Loucy (cell line): ENCODE results near the gene LIPC.

Source experiments
- EZH2phosphoT487 ChIP-seq: fragments of 200-600 bp; IDR thresholded peaks from 2 replicates; pipeline ENCODE4 v1.6.1; 2018; ENCODE audit warnings: antibody characterized with exemption, mild to moderate bottlenecking, moderate library complexity, borderline replicate concordance
- TF ChIP-seq, protein P1 (sequence below): fragments of 200-600 bp; sonication (generic); conservative IDR thresholded peaks from 2 replicates; pipeline ENCODE4 v1.5.1; 2014; ENCODE audit warnings: mild to moderate bottlenecking, antibody characterized with exemption, low read length

DNA sequence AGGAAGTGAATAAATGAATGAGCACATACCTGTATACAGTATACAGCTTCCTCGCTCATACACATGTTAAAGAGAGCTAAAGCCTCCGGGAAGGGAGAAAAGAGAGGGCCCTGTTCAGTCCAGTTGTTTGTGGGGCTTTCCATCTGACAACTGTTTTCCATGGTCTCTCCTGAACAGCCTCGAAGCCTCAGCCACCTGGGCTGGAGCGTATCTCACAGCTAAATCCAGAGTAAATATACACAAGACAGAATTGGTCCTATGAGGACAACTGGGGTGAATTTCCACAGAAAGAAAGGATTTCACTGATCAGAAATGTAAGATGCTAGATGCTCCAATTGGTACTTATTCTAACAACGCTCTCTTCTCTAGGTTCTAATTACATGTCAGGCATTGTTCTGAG, 103.5 kb downstream of the LIPC start:
- TF ChIP-seq, protein P1, sequence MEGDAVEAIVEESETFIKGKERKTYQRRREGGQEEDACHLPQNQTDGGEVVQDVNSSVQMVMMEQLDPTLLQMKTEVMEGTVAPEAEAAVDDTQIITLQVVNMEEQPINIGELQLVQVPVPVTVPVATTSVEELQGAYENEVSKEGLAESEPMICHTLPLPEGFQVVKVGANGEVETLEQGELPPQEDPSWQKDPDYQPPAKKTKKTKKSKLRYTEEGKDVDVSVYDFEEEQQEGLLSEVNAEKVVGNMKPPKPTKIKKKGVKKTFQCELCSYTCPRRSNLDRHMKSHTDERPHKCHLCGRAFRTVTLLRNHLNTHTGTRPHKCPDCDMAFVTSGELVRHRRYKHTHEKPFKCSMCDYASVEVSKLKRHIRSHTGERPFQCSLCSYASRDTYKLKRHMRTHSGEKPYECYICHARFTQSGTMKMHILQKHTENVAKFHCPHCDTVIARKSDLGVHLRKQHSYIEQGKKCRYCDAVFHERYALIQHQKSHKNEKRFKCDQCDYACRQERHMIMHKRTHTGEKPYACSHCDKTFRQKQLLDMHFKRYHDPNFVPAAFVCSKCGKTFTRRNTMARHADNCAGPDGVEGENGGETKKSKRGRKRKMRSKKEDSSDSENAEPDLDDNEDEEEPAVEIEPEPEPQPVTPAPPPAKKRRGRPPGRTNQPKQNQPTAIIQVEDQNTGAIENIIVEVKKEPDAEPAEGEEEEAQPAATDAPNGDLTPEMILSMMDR, result no peak
- no peak for TF ChIP-seq EZH2phosphoT487
